Naive B cell (primary cell): ENCODE results near the gene HIPK2. TPM values are rescaled to one million over a fixed set of nuclear protein-coding genes. Genes with fewer than 3 reads are reported as not detected.

ENCODE experiments used
- polyA plus RNA-seq, 6 donors: library from polyadenylated mRNA; unstranded; fragments of 300-500 nt; fragmentation: Illumina TruSeq; gene quantifications; one replicate each; pipeline ENCODE4 v1.2.3, GENCODE V29; 2021; ENCODE audit warnings: low read depth in 6 of 6

The HIPK2 gene
- polyA plus RNA-seq, 6 donors from 2014 or later, result 0.54 to 1.1 (median 0.79) TPM

Other genes starting within 250 kb of the HIPK2 start
- gene TBXAS1, start 51.3 kb upstream of the HIPK2 start, polyA plus RNA-seq, result 1 to 10 TPM in 5 of 6 donors, under 1 TPM in 1; 0.57 to 4.2 (median 2.5) TPM